HEK293T (cell line): ENCODE measurements around the gene R3HDM1.
"Not testable (repeated sequence)": the region's sequence is repeated elsewhere in the genome, so short reads cannot be mapped to it uniquely, and the experiment has no call there.

Experiments used
- ARNT ChIP-seq: fragments of 450-650 bp; IDR thresholded peaks from 2 replicates; pipeline ENCODE4 v1.6.1; 2017; ENCODE audit warnings: mild to moderate bottlenecking
- BHLHE40 ChIP-seq: fragments of 450-650 bp; IDR thresholded peaks from 2 replicates; pipeline ENCODE4 v1.6.1; 2016; ENCODE audit warnings: mild to moderate bottlenecking, moderate library complexity, borderline replicate concordance
- ELF4 ChIP-seq: fragments of 450-650 bp; IDR thresholded peaks from 2 replicates; pipeline ENCODE4 v1.6.1; 2017; ENCODE audit warnings: antibody characterized with exemption
- FOXK2 ChIP-seq: fragments of 450-650 bp; IDR thresholded peaks from 2 replicates; pipeline ENCODE4 v1.6.1; 2016; ENCODE audit warnings: mild to moderate bottlenecking
- FOXM1 ChIP-seq: fragments of 450-650 bp; IDR thresholded peaks from 2 replicates; pipeline ENCODE4 v1.6.1; 2017; ENCODE audit warnings: mild to moderate bottlenecking, borderline replicate concordance
- L3MBTL2 ChIP-seq: fragments of 450-650 bp; conservative IDR thresholded peaks from 2 replicates; pipeline ENCODE4 v1.6.1; 2016; ENCODE audit warnings: mild to moderate bottlenecking
- LEF1 ChIP-seq: fragments of 450-650 bp; IDR thresholded peaks from 2 replicates; pipeline ENCODE4 v1.6.1; 2017; ENCODE audit warnings: mild to moderate bottlenecking, borderline replicate concordance
- NFRKB ChIP-seq: fragments of 450-650 bp; IDR thresholded peaks from 2 replicates; pipeline ENCODE4 v1.6.1; 2016; ENCODE audit warnings: mild to moderate bottlenecking, moderate library complexity
- PKNOX1 ChIP-seq: fragments of 450-650 bp; IDR thresholded peaks from 2 replicates; pipeline ENCODE4 v1.6.1; 2016
- SP1 ChIP-seq: fragments of 450-650 bp; IDR thresholded peaks from 2 replicates; pipeline ENCODE4 v1.6.1; 2017

- TF ChIP-seq BHLHE40, PKNOX1, NFRKB, FOXM1, SP1, ELF4, LEF1, FOXK2, L3MBTL2, ARNT: not testable (repeated sequence)
Observed at GRCh38 chr2:135630034-135630433, 98.8 kb downstream of the R3HDM1 start.
